BJ (cell line): ENCODE data around the gene ADIRF. TPM values are rescaled to one million over a fixed set of nuclear protein-coding genes. Genes with fewer than 3 reads are reported as not detected.
"Not testable (repeated sequence)": the region's sequence is repeated elsewhere in the genome, so short reads cannot be mapped to it uniquely, and the experiment has no call there.

ENCODE experiments used
- CTCF ChIA-PET: fragments of 350-600 bp; formaldehyde crosslinking; extraction: SDS; loops from one replicate; lab custom pipeline; 2021; ENCODE audit warnings: antibody characterized with exemption, inconsistent platforms; lab: Yijun Ruan, JAX
- POLR2A ChIA-PET: fragments of 300-600 bp; sonication (Branson Sonifier 250); formaldehyde crosslinking; extraction: SDS; loops from one replicate; lab custom pipeline; 2021; ENCODE audit warnings: antibody characterized with exemption; lab: Charles Lee
- DNase-seq: peaks from one replicate; pipeline ENCODE4 v3.0.0-alpha.2; 2011; ENCODE audit warnings: low read depth
- H3K27me3 ChIP-seq: 2 replicates; pipeline ENCODE4 v1.6.0; 2011; ENCODE audit warnings: low read length; ENCODE audit not compliant: control insufficient read depth, insufficient read depth
- H3K36me3 ChIP-seq: 2 replicates; pipeline ENCODE4 v1.5.1; 2011; ENCODE audit warnings: low read length; ENCODE audit not compliant: control insufficient read depth, insufficient read depth
- H3K4me3 ChIP-seq: 2 replicates; pipeline ENCODE4 v1.5.1; 2011; ENCODE audit warnings: low read depth, mild to moderate bottlenecking, control low read depth, low read length
- polyA plus RNA-seq: library from polyadenylated mRNA; depleted of rRNA; stranded (reverse); fragments of >200 nt; gene quantifications from 2 replicates; pipeline ENCODE4 v1.2.3, GENCODE V29; 2011
- TF ChIP-seq, protein P1 (sequence below): IDR thresholded peaks from 2 replicates; pipeline ENCODE4 v1.5.1; 2011; ENCODE audit warnings: low read depth, mild to moderate bottlenecking, control low read depth, inconsistent platforms, low read length, moderate library complexity; ENCODE audit not compliant: insufficient read depth

Gene ADIRF
- polyA plus RNA-seq, 1 experiment: 64.4 TPM

DNA sequence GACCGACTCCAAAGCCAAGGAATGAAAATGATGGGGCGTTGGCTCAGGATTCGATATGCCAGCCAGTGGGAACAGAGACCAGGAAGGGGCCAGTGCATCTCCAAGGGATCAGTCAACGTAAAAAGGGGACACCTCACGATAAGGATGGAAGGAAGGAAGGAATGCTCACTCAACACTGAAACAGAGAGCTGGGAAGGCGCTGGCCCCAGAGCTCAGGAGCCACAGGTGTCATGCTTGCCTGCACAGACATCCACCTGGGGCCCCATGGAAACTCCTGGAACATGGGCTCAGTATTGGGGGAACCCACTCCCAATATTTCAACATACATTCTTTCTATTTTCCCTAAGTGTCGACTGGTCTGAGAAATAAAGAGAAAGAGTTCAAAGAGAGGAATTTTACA lies 16.2 kb upstream of the ADIRF start:
- Histone ChIP-seq H3K36me3 (no peaks in the 10 kb centered on the region), H3K4me3 (no peak overlapping the region), H3K27me3 (no peaks in the 10 kb centered on the region)
- CTCF ChIA-PET: interaction anchor here (1.1 to 19.2 kb wide), 3 partner anchors 9 to 11 kb away, joined by 3 to 346 read pairs (median 3); no protein-coding TSS in a partner anchor
- TF ChIP-seq, protein P1, sequence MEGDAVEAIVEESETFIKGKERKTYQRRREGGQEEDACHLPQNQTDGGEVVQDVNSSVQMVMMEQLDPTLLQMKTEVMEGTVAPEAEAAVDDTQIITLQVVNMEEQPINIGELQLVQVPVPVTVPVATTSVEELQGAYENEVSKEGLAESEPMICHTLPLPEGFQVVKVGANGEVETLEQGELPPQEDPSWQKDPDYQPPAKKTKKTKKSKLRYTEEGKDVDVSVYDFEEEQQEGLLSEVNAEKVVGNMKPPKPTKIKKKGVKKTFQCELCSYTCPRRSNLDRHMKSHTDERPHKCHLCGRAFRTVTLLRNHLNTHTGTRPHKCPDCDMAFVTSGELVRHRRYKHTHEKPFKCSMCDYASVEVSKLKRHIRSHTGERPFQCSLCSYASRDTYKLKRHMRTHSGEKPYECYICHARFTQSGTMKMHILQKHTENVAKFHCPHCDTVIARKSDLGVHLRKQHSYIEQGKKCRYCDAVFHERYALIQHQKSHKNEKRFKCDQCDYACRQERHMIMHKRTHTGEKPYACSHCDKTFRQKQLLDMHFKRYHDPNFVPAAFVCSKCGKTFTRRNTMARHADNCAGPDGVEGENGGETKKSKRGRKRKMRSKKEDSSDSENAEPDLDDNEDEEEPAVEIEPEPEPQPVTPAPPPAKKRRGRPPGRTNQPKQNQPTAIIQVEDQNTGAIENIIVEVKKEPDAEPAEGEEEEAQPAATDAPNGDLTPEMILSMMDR: no peak
- POLR2A ChIA-PET: no interaction called here
- DNase-seq: no peak

DNA sequence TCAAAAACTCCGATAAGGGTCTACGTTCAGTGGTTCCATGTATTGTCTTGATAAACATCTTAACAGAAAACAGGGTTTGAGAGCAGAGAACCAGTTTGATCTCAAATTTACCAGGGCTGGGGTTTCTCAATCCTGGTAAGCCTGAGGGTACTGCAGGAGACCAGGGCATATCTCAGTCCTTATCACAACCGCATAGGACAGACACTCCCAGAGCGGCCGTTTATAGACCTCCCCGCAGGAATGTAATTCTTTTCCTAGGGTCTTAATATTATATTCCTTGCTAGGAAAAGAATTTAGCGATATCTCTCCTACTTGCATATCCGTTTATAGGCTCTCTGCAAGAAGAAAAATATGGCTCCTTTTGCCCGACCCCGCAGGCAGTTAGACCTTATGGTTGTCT lies 15.6 kb upstream of the ADIRF start:
- DNase-seq, H3K36me3 ChIP-seq, H3K27me3 ChIP-seq, POLR2A ChIA-PET, H3K4me3 ChIP-seq: not testable (repeated sequence)
- CTCF ChIA-PET: interaction anchor here (1.2 to 19.2 kb wide), 2 partner anchors 8 to 12 kb away, joined by 3 to 346 read pairs; no protein-coding TSS in a partner anchor

DNA sequence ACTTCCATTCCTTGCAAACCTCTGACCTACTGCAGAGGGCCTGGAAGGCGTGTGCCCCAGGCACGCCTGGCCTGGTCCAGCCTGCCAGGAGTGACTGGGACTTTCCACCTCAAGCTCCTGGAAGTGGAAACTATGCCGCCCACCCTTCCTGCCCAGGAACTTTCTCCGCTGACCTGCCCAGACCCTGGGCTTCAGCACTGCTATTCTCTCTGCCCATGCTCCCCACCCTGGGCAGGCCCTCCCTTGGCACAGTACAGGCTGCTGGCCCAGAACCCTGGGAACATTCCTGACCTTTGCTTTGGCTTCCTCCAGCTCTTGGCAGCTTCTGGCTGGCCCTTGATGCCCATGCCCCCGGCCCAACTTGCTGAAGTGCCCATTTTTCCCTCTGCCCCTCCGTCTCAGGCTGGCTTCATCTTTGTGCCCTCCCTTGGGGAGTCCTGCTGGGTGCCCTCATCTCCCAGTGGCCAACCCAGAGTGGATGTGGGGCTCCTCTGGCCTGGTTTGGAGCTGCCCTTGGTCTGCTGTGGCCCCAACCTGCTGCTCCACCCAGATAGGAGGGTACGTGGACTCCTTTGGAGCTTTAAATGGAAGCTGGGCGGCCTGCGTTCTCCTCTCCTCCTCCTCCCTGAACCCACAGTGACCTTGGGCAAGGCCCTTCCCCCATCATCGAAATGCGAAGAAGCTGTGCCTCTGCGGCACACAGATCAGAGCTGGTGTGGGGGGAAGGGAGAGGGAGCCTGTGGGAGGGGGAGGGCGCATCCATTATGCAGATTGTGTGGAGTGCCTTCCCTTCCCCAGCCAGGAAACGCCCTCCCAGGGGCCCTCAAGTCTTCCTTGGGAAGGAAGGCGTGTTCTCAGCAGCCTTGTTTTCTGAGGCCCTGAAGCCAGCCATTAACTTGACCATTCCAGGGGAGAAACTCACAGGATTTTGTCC lies 14.3 kb upstream of the ADIRF start:
- Histone ChIP-seq H3K36me3 (no peaks in the 10 kb centered on the region), H3K4me3 (no peak overlapping the region), H3K27me3 (no peaks in the 10 kb centered on the region)
- TF ChIP-seq, protein P1: no peak
- ChIA-PET POLR2A (no interaction called here), CTCF (interaction anchor here (0.6 to 19.2 kb wide), 4 partner anchors 13 to 266 kb away, joined by 3 to 346 read pairs (median 13); partner anchors contain the start of gene ADIRF)
- no peak for DNase-seq

DNA sequence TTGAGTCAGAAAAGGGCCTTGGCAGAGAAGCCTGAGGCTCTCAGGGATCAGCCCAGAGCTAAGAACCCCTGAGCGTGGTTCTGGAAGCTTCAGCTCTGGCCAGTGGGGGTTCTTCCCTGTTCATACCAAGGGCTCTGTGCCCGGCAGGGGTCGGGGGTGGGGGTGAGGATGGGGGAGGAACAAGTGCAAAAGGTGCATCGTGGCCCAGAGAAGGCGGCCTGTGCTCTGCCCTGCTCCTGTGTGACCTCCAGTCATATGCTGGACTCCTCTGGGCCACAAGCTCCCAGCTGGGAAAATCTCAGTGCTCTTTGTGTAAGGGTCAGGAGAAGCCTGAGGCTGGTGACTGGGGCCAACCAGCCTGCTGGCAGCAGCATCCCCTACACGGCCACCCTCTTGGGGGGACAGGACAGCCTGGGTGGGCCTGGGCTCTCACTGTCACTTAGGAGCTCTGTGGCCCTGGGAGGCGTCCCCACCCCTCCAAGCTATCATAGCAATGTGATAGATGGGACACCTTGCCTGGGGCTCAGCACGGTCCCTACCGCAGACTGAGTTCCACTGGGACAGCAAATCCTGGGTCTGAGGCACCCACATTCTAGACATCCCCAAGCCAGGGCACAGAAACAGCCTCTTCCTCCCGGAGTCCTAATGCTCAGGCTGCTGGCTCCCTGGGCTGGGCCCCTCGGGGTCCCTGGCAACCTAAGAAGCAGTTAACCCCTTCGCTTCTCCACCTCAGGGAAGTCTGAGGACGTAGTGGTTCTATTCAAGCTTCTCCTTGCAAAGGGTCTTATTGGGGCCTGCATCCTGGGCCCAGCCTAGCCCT lies 13.4 kb upstream of the ADIRF start:
- ChIA-PET POLR2A (no interaction called here), CTCF (interaction anchor here (0.6 to 19.2 kb wide), 3 partner anchors 12 to 267 kb away, joined by 3 to 346 read pairs (median 23); partner anchors contain the start of gene ADIRF)
- DNase-seq: no peak
- TF ChIP-seq, protein P1: no peak
- Histone ChIP-seq H3K4me3 (no peak overlapping the region), H3K36me3 (no peaks in the 10 kb centered on the region), H3K27me3 (no peaks in the 10 kb centered on the region)

DNA sequence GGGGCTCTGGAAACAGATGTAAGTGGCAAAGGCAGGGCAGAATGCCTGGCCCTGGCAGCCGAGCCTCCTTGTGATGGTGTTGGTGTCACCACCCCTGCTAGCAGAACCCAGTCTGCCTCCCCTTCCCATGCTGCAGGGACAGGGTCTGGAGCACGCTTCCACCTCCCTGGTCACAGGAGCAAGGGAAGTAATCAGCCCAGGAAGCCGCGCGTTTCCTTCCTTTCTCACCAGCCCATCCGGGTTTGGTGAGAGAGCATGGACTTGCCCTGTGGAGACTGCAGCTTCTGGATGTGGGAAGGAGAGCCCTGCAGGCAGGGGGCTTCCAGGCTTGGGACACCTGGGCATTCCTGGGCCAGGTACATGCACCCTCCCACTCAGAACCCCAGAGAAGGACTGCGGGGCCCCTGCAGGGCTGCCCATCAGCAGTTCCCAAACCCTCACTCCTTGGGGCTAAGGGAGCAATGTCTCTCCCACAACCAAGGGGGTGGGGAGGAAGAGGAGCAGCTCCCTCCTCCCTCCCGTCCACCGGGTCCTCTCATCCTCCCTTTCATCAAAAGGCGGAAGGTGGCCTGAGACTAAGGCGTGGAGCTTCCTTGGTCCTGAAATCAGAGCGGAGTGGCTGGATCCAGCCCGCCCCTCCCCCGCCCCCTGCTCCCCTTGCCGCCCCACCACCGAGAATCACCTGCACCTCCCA lies 12.6 kb upstream of the ADIRF start:
- Histone ChIP-seq H3K36me3 (no peaks in the 10 kb centered on the region), H3K4me3 (no peak overlapping the region), H3K27me3 (no peaks in the 10 kb centered on the region)
- ChIA-PET CTCF (interaction anchor here (3.1 to 19.2 kb wide), 2 partner anchors 12 to 15 kb away, joined by 23 to 346 read pairs; partner anchors contain the start of gene ADIRF), POLR2A (no interaction called here)
- no peak for DNase-seq
- TF ChIP-seq, protein P1: no peak
